GM20431 (cell line): ENCODE results near the gene DNAJC18.
"Not testable (repeated sequence)": the region's sequence is repeated elsewhere in the genome, so short reads cannot be mapped to it uniquely, and the experiment has no call there.

Experiments used
- in situ Hi-C: fragments of 300-500 bp; cut with MseI, MboI; formaldehyde crosslinking; loops from one replicate; pipeline ENCODE4 v1.15.0; 2020; ENCODE audit warnings: low sequenced_read_pairs; ENCODE audit not compliant: unreplicated experiment

Gene DNAJC18

GRCh38 chr5:139461698-139462097 is 22.4 kb upstream of the DNAJC18 start:
- in situ Hi-C loops: no loop called here

DNA sequence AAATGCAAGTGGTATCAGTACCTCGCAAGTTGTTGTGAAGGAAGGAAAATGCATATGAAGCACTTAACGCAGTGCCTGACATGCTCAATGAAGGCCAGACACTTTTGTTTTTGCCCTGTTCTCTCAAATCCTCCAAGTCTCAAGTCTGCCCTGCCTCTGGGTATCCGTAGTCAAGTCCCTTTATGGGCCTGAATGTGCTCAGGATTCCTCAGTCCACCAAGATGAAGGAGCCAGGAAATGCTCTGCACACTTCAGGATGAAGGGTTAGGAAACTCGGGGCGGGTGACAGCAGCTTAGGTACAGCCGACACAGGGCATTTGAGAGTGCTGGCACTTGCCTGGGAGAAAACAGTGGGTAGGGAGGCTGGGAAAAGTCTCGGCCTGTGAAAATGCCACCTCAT is 21.9 kb upstream of the DNAJC18 start:
- in situ Hi-C loops: no loop called here

DNA sequence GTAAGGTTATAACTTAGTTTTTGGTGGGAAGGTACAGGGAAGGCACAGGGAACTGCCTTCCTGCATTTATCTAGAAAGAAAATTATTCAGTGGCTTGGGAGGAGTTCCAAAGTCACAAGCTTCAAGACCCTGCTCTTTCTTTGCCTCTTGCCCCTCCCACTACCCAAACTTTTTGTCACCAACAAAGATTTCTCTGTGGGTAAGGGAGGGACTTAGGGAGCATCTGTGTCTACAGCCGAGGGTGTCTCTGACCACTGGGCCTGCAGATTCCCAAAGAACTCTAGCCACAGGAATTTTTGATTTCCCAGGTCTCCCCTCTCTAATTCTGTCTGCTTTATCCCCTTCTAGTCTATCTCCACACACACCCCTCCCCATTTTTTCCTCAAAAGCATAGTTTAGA is 21.1 kb upstream of the DNAJC18 start:
- in situ Hi-C loops: no loop called here

GRCh38 chr5:139459451-139459934 is 20.2 kb upstream of the DNAJC18 start:
- in situ Hi-C loops: no loop called here

GRCh38 chr5:139458580-139459407 is 19.5 kb upstream of the DNAJC18 start:
- in situ Hi-C loops: no loop called here

- in situ Hi-C loops: no loop called here
Observed at GRCh38 chr5:139457653-139458306, 18.5 kb upstream of the DNAJC18 start.

DNA sequence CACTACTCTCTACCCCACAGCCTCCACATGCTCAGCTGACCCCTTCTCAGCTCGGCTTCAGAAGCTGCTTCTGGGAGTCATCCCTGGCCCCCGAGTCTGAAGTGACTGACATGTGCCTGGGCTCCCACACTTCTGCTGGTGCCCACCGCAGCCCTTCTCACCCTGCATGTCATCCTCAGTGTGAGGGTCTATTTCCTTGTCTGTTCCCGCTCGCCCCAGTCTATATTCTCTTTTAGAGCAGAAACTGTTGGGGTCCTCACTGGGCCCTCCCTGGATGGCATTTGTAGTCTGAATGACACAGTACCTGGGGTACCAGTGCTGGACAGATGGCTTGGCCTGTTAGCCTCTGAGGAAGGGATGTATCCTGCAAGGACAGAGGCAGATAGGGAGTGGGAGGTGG is 17.9 kb upstream of the DNAJC18 start:
- in situ Hi-C loops: no loop called here

GRCh38 chr5:139456776-139457175 is 17.5 kb upstream of the DNAJC18 start:
- in situ Hi-C loops: no loop called here

- in situ Hi-C loops: no loop called here
Observed at GRCh38 chr5:139454568-139455290, 15.4 kb upstream of the DNAJC18 start.

DNA sequence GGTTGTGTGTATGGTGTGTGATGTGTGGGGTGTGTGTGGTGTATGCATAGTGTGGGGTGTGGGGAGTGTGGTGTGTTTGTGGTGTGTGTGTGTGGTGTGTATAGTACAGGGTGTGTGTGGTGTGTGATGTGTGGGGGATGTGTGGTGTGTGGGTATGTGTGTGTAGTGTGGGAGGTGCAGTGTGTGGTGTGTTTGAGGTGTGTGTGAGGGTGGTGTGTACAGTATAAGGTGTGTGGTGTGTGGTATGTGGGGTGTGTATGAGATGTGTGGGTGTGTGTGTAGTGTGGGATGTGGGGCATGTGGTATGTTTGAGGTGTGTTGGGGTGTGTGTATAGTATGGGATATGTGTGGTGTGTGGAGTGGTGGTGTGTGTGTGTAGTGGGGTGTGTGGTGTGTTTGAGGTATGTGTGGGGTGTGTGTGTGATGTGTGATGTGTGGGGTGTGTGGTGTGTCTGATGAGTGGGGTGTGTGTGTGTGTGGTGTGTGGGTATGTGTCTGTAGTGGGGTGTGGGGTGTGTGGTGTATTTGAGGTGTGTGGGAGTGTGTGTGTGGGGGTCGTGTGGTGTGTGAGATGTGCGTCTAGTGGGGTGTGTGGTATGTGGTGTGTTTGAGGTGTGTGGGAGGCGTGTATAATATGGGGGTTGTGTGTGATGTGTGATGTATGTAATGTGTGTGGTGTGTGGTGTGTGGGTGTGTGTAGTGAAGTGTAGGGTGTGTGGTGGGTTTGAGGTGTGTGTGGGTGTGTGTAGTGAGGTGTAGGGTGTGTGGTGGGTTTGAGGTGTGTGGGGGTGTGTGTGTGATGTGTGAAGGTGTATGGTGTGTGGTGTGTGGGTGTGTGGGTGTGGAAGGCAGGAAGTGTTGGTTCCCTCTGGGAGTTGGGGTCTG is 14.6 kb upstream of the DNAJC18 start:
- in situ Hi-C loops: no loop called here

GRCh38 chr5:139451878-139452660 is 12.7 kb upstream of the DNAJC18 start:
- in situ Hi-C loops: no loop called here

DNA sequence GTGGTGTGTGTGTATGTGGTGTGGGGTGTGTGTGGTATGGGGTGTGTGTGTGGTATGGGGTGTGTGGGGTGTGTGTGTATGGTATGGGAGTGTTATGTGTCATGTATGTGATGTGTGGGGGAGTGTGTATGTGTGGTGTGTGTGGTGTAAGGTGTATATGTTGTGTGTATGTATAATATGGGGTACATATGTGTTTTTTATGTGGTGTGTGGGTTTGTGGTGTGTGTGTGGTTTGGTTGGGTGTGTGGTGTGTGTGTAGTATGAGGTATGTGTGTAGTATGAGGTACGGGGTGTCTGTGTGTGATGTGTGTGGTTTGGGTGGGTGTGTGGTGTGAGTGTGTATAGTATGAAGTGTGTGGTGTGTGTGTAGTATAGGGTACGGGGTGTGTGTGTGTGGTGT is 11.9 kb upstream of the DNAJC18 start:
- in situ Hi-C loops: no loop called here

DNA sequence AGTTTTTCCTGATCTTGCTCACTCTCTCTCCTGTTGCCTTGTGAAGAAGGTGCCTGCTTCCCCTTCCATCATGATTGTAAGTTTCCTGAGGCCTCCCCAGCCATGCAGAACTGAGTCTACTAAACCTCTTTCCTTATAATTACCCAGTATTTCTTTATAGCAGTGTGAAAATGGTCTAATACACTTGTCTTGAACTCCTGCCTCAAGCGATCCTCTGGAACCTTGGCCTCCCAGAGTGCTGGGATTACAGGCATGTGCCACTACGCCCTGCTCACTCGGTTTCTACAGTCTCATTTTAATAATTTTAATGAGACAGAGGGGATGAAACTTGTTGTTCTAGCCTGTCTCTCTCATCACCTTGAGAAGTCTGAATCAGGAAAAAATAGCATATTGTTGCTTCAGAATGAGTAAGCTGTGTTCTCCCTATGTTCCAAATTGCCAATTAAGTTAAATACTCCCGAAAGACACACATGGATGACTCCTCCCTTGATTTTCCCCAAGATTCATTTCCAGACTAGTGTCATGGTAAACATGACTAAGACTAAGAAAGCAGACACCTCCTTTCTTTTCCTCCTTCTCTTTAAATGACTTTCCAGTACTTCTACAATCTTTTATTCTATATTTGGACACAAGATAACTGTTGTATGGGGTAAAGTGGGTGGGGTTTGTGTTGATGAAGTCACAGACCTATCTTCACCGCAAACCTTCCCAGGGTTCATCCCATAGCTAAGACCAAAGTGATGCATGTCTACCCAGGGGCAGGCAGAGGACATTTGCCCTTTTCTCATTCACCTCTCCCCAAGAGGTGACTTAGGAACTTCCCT is 7.8 kb upstream of the DNAJC18 start:
- in situ Hi-C loops: no loop called here

DNA sequence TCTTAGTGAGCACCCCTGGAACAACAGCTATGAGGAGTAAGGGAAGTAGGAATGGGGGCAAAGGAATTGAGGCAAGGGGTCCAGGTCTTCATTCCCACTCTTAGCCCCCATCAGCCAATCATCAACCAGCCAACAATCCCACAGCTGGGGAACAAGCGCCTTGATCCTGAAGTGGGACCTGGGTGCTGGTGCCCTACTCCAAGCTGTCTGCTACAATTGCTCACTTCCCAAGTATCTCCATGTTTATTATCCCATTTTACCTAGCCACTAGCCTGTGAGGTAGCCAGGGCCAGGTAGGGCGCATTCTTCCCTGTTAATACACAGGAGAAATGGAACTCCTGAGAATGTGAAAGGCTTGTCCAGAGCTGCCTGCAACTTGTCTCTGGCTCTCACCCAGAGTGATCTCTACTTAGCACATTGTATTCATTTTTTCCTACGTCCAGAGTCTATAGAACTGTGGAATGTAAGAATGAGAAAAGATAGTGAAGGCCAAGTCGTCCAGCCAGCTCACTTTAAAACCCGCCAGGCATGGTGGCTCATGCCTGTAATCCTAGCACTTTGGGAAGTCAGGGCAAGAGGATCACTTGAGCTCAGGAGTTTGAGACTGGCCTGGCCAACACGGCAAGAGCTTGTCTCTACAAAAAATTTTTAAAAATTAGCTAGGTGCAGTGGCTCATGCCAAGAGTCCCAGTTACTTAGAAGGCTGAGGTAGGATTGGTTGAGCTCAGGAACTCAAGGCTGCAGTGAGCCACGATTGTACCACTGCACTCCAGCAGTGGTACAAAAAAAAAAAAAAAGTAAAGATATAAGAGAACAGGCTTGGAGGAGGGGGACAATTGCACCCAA is 6.2 kb upstream of the DNAJC18 start:
- in situ Hi-C loops: no loop called here

DNA sequence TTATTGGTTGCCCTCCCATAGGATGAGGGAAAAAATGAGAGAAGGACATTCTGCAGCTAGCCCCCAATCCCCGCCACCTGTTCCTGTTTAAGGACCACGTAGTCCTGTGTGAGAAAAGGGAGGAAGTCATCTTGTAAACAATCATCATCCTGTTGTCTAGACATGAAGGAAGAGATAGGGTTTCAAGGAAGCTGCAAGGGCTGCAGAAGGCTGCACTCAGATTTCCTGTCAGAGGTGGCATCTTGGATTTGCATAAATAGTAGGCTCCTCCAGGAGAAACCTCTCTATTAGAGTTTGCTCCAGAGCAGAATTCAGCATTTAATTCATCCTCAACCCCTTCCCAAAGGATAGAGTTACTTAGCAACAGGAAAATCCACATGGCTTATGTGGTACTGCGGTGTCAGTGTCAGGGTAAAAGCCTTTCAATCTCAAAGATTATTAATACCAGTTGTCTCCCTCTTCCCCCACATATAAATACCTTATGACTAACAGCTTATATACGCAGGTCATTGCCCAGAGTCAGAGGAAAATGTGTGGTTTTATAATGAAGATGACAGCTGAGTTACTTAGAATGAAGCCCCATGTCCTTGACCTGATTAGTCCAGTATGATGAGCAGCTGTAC is 4.6 kb upstream of the DNAJC18 start:
- in situ Hi-C loops: no loop called here

DNA sequence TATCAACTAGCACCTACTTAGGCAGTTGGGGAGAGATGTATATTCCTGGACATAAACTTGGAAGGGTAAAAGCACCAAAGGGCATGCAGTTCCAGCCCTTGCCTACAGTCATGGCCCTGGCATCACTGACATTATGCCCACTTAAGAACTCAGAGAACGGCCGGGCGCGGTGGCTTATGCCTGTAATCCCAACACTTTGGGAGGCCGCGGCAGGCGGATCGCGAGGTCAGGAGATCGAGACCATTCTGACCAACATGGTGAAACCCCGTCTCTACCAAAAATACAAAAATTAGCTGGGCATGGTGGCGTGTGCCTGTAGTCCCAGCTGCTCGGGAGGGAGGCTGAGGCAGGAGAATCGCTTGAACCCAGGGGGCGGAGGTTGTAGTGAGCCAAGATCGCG is 1.1 kb upstream of the DNAJC18 start:
- in situ Hi-C loops: not testable (repeated sequence)

GRCh38 chr5:139438707-139439012 is 665 bp downstream of the DNAJC18 start:
- in situ Hi-C loops: no loop called here
